GM04503 (cell line): ENCODE measurements around the gene MAPK13.
"Not testable (repeated sequence)": the region's sequence is repeated elsewhere in the genome, so short reads cannot be mapped to it uniquely, and the experiment has no call there.

Experiments
- DNase-seq: peaks from one replicate; pipeline ENCODE4 v3.0.0-alpha.2; 2012; ENCODE audit warnings: low read depth

Gene MAPK13

GRCh38 chr6:36129941-36130666, at the start of gene MAPK13:
Gene MAPK13 (plus strand): TSS chr6:36130513. CDS start chr6:36130583, 70 bp downstream.
- DNase-seq = no peak

- no peak for DNase-seq
These were observed 48.0 kb upstream of the MAPK13 start for GRCh38 chr6:36082318-36082717.

- no peak for DNase-seq
These were observed 46.9 kb upstream of the MAPK13 start for GRCh38 chr6:36083446-36083845.

DNA sequence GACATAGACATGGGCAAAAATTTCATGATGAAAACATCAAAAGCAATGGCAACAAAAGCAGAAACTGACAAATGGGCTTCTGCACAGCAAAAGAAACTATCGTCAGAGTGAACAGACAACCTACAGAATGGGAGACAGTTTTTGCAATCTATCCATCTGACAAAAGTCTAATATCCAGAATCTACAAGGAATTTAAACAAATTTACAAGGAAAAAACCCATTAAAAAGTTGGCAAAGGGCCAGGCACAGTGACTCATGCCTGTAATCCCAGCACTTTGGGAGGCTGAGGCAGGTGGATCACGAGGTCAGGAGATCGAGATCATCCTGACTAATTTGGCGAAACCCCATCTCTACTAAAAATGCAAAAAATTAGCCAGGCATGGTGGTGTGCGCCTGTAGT, 42.1 kb upstream of the MAPK13 start:
- not testable (repeated sequence) for DNase-seq

DNA sequence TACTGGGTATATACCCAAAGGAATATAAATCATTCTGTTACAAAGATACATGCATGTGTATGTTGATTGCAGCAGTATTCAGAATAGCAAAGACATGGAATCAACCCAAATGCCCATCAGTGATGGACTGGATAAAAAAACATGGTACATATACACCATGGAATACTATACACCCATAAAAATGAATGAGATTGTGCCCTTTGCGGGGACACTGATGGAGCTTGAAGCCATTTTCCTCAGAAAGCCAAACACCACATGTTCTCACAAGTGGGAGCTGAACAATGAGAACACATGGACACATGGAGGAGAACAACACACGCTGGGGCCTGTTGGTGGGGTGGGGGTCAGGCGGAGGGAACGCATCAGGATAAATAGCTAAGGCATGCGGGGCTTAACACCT, 41.3 kb upstream of the MAPK13 start:
- DNase-seq = no peak

- no peak for DNase-seq
These were observed 36.1 kb upstream of the MAPK13 start for GRCh38 chr6:36094238-36094637.

- DNase-seq = no peak
These were observed 35.4 kb upstream of the MAPK13 start for GRCh38 chr6:36094753-36095496.

- no peak for DNase-seq
These were observed 34.6 kb upstream of the MAPK13 start for GRCh38 chr6:36095497-36096391.

- DNase-seq = no peak
These were observed 31.9 kb upstream of the MAPK13 start for GRCh38 chr6:36098253-36098919.

DNA sequence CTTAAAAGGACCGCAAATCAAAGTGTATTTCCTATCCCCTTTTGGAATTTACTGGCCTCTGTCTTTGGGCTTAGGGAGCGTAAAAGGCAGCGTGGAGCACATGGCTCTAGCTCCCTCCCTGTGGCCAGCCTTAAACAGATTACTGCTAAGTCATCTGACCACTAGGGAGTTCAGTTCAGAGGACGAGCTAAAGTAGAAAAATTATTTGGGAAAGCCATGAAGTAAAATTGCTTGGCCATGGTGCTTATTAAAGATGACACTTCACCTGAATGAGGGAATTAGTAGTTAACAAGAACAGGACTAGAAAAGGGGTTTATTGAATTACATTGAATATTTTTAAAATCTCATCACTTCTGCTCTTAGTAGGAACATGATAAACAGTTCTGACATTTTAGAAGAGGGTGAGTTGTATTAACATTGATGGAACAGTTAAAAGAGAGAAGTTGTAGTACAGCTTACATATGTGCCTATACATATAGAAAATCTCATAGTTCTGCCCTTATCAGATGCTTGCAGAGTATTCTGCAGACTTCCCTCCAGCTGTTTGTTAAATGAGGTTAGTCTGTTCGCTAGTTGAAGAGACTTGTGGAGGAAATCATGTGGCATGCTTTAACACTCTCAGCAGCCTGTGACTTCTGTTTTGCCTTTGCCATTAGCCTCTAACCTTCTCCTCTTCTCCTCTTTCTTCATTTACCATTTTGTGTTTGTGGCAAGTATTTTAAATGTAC, 31.2 kb upstream of the MAPK13 start:
- no peak for DNase-seq

DNA sequence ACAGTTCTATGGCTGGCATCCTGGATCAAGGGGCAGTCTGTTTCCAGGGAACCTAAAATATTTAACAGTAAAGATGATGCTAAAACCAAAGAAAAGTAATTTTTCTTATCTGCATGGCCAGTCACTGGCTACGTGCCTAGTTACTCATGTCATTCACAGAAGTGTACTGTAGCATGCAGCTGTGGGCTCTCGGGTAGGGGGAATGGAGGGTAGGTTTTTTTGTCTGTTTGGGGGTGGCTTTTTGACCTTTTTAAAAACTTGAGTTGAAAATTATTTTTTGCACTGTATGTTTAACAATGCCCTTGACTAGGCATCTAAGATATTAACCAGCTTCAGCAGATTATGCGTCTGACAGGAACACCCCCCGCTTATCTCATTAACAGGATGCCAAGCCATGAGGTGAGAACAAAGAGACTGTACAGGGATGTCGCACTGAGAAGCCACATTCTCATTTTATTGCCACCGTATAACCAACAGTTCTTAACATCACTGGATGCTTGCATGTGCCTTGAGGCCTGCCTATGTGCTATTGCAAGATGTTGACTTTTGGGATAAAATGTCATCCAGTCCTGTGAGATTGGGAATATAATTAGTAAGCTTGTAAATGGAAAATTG, 30.3 kb upstream of the MAPK13 start:
- DNase-seq = no peak

DNA sequence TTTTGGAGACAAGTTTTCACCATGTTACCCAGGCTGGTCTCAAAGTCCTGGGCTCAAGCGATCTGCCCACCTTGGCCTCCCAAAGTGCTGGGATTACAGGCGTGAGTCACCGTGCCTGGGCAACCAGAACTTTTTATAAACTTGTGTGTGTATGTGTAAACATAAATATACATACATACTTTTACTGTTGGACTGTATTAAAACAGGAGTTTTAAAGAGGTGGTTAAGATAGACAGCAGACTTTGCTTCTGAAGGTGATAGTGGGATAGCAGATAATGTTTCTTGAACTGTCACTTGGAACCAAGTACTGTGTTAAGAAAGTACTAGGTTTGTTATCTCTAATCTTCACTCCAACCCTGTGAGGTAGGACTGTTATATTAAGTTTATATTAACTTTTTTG, 28.6 kb upstream of the MAPK13 start:
- no peak for DNase-seq

GRCh38 chr6:36102853-36103252, 27.5 kb upstream of the MAPK13 start:
- no peak for DNase-seq

DNA sequence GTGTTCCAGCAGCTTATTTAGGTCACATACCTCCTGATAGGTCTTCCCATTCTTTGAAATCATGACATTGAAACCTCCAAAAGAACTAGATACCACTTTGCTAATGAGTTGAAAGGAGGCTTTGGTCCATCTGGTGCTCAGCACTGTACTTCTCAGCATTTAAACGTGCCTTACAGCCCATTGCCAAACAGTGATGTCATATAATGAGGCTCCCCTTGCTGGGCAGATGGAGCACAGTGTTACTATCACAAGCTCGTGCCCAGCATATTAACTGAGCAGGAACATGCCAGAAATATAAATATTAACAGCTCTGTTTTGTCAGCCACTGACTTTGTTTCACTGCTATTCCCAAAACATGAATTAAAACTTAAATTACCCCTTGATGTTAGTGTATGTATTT, 25.5 kb upstream of the MAPK13 start:
- DNase-seq = peak; percentile 21

GRCh38 chr6:36109092-36109491, 21.2 kb upstream of the MAPK13 start:
- no peak for DNase-seq

GRCh38 chr6:36110050-36110449, 20.3 kb upstream of the MAPK13 start:
- DNase-seq = no peak

DNA sequence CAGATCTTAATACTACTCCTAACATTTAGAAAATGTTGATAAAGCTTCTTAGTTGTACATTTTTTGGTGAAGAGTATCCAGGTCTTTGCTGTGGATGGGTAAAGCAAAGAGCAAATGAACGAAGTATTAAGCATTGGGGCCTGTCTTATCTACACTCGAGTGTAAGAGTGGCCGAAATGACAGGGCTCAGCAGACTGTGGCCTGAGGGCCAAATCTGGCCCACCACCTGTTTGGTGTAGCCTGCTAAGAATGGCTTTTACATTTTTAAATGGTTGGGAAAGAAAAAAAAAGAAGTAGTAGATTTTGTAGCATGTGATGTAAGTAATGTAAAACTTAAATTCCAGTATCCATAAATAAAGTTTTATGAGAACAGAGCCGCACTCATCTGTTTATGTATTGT, 19.4 kb upstream of the MAPK13 start:
- no peak for DNase-seq

DNA sequence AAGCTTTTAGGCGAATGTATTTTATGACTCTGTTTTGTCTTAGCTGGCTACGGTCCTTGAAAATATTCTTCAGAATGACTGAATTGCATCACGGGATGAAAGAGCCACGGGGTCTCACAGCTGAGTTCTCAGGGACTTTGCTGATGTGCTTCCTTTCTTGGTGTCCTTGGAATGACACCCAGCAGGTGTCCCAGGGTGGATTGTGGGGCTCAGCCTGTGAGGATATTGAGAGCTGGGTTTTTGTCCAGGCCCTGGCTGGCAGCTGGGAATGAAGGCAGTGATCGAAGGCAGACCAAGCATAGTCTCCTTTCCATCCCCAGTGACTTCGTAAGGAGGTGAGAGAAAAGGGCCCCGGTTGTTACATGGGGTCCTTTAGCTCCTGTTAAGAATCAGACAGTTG, 18.8 kb upstream of the MAPK13 start:
- DNase-seq = no peak

DNA sequence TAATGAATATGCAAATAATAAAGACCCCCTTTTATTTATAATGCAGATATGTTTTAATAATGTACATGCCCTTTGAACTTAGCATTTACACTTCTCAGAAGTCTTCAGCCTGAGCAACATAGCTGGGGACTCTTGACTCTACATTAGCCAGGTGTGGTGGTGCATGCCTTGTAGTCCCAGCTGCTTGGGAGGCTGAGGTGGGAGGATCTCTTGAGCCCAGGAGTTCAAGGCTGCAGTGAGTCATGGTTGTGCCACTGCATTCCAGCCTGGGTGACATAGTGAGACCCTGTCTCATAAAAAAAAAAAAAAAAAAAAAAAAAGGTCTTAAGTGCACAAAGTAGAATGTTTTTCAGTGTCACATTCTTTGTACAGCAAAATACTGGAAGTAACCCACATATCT, 17.3 kb upstream of the MAPK13 start:
- no peak for DNase-seq

DNA sequence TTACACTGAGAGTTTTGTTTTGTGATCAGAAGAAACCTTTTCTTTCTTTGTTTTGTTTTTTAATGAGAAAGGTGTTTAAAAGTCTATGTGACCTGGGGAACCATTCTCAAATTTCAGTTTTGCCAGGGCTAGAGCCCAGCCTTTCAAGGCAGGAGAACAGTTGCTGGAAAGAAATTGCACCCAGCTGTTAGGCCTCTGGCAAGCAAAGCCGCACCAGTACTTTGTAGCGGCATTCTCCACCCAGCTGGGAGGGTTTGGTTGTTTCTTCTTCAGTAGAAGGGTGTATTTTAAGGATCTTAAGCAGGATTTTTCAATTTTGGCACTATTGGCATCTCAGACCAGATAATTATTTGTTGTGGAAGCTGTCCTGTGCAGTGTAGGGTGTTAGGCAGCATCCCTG, 16.6 kb upstream of the MAPK13 start:
- no peak for DNase-seq
